ENCODE data around the gene EFL1.
"Not testable (repeated sequence)": the region's sequence is repeated elsewhere in the genome, so short reads cannot be mapped to it uniquely, and the experiment has no call there.

- not testable (repeated sequence) for TF ChIP-seq POLR2AphosphoS5 (IDR thresholded peaks at IDR 0.05; ENCODE audit: low read depth, low read length); EZH2phosphoT487 (IDR thresholded peaks at IDR 0.05; ENCODE audit: borderline replicate concordance, low read depth); CTCF (IDR thresholded peaks at IDR 0.05); MAX (IDR thresholded peaks at IDR 0.05; ENCODE audit: low read depth); GABPA (IDR thresholded peaks at IDR 0.05; ENCODE audit: low read depth)
Measured at GRCh38 chr15:82300326-82300725, 37.8 kb upstream of the EFL1 start.
